ENCODE measurements around the gene CMTM5. TPM values are rescaled to one million over a fixed set of nuclear protein-coding genes. Genes with fewer than 3 reads are reported as not detected.
A peak's percentile ranks its signal among the peaks of the same experiment; 100 is the strongest.

The CMTM5 gene
- total and polyA plus RNA-seq, 7 donors: 1.2 to 4.6 (median 3.1) TPM; not detected in 2

- WGBS, 2 donors: 91% methylated on average over 13 of the region's 13 CpGs
- Histone ChIP-seq H3K27me3 (no peaks in the 10 kb centered on the region), H3K4me1 (no peaks in the 10 kb centered on the region), H3K36me3 (no peaks in the 10 kb centered on the region), H3K27ac (no peak overlapping the region), H3K9me3 (no peaks in the 10 kb centered on the region), H3K4me3 (no peak overlapping the region)
- DNase-seq: peak; percentile 53
- no peak for TF ChIP-seq EP300 (IDR thresholded peaks at IDR 0.05)
- TF ChIP-seq POLR2AphosphoS5 (IDR thresholded peaks at IDR 0.05): no peak
- no peak for TF ChIP-seq CTCF (IDR thresholded peaks at IDR 0.05)
- intact Hi-C loops (cut with DNase I): no loop called here
Observed at GRCh38 chr14:23428686-23429495, 52.0 kb downstream of the CMTM5 start.

Small RNA genes lying within 50 kb of the gene (small RNA-seq; reads per million reads assigned to genes)
- gene MIR208A: 0 reads per million in 3 donors
- 0 reads per million in 3 donors for gene MIR208B

Other genes starting within 250 kb of the CMTM5 start
- gene SLC7A8, start 193.4 kb upstream of the CMTM5 start, total RNA-seq: 10 to 100 TPM in 3 of 4 donors, 1 to 10 TPM in 1; 9.9 to 19.7 (median 14.1) TPM
- gene SLC7A8, start 193.4 kb upstream of the CMTM5 start, polyA plus RNA-seq: 10 to 100 TPM in 2 of 3 donors, 1 to 10 TPM in 1; 5.5 to 24.7 (median 13.2) TPM
- gene RNF212B, start 139.1 kb upstream of the CMTM5 start, total RNA-seq: not detected
- gene RNF212B, start 139.1 kb upstream of the CMTM5 start, polyA plus RNA-seq: not detected
- gene HOMEZ, start 90.9 kb upstream of the CMTM5 start, total RNA-seq: 10 to 100 TPM in 1 of 4 donors, 1 to 10 TPM in 3; 5.4 to 10.5 (median 6.1) TPM
- 10 to 100 TPM in 1 of 3 donors, 1 to 10 TPM in 2; 6.0 to 12.0 (median 6.5) TPM for gene HOMEZ, start 90.9 kb upstream of the CMTM5 start, polyA plus RNA-seq
- 10 to 100 TPM in 1 of 4 donors, 1 to 10 TPM in 3; 4.5 to 10.7 (median 8.9) TPM for gene PPP1R3E, start 74.2 kb upstream of the CMTM5 start, total RNA-seq
- gene PPP1R3E, start 74.2 kb upstream of the CMTM5 start, polyA plus RNA-seq: 10 to 100 TPM in 1 of 3 donors, 1 to 10 TPM in 2; 2.5 to 12.9 (median 3.6) TPM
- 100 to 1,000 TPM in 2 of 4 donors, 10 to 100 TPM in 2; 75.9 to 118 (median 101) TPM for gene BCL2L2, start 70.2 kb upstream of the CMTM5 start, total RNA-seq
- 10 to 100 TPM; 57.0 to 63.3 (median 61.9) TPM for gene BCL2L2, start 70.2 kb upstream of the CMTM5 start, polyA plus RNA-seq
- 10 to 100 TPM; 38.3 to 71.5 (median 48.3) TPM for gene PABPN1, start 55.6 kb upstream of the CMTM5 start, total RNA-seq
- gene PABPN1, start 55.6 kb upstream of the CMTM5 start, polyA plus RNA-seq: 100 to 1,000 TPM in 1 of 3 donors, 10 to 100 TPM in 2; 69.1 to 137 (median 76.3) TPM
- gene SLC22A17, start 24.2 kb upstream of the CMTM5 start, total RNA-seq: 10 to 100 TPM; 18.1 to 38.8 (median 26.3) TPM
- gene SLC22A17, start 24.2 kb upstream of the CMTM5 start, polyA plus RNA-seq: 10 to 100 TPM in 1 of 3 donors, under 1 TPM in 2; 0.60 to 10.6 (median 0.92) TPM
- gene EFS, start 11.9 kb upstream of the CMTM5 start, total RNA-seq: 10 to 100 TPM in 3 of 4 donors, 1 to 10 TPM in 1; 10.0 to 19.9 (median 11.5) TPM
- 1 to 10 TPM in 2 of 3 donors, under 1 TPM in 1; 0.46 to 3.0 (median 2.9) TPM for gene EFS, start 11.9 kb upstream of the CMTM5 start, polyA plus RNA-seq
- gene IL25, start 4.2 kb upstream of the CMTM5 start, total RNA-seq: not detected
- gene IL25, start 4.2 kb upstream of the CMTM5 start, polyA plus RNA-seq: not detected
- not detected for gene MYH6, start 31.2 kb downstream of the CMTM5 start, total RNA-seq
- 1 to 10 TPM; 1.5 to 4.9 (median 3.0) TPM for gene MYH6, start 31.2 kb downstream of the CMTM5 start, polyA plus RNA-seq
- gene MYH7, start 58.6 kb downstream of the CMTM5 start, total RNA-seq: under 1 TPM in 2 of 4 donors, not detected in 2; under 0.01 to 0.14 TPM
- gene MYH7, start 58.6 kb downstream of the CMTM5 start, polyA plus RNA-seq: 10 to 100 TPM in 1 of 3 donors, 1 to 10 TPM in 1, under 1 TPM in 1; 0.28 to 11.6 (median 3.6) TPM
- gene NGDN, start 92.7 kb downstream of the CMTM5 start, total RNA-seq: 10 to 100 TPM; 23.3 to 46.2 (median 42.7) TPM
- gene NGDN, start 92.7 kb downstream of the CMTM5 start, polyA plus RNA-seq: 10 to 100 TPM; 28.2 to 39.6 (median 28.7) TPM
- gene ZFHX2, start 174.7 kb downstream of the CMTM5 start, total RNA-seq: 1 to 10 TPM in 2 of 4 donors, under 1 TPM in 2; 0.33 to 1.9 (median 0.98) TPM
- under 1 TPM in 2 of 3 donors, not detected in 1; under 0.01 to 0.57 TPM for gene ZFHX2, start 174.7 kb downstream of the CMTM5 start, polyA plus RNA-seq
- gene THTPA, start 179.2 kb downstream of the CMTM5 start, total RNA-seq: 10 to 100 TPM in 3 of 4 donors, 1 to 10 TPM in 1; 8.9 to 30.6 (median 19.4) TPM
- 10 to 100 TPM; 19.2 to 35.4 (median 22.0) TPM for gene THTPA, start 179.2 kb downstream of the CMTM5 start, polyA plus RNA-seq
- gene AP1G2, start 190.7 kb downstream of the CMTM5 start, total RNA-seq: 10 to 100 TPM; 16.4 to 37.1 (median 26.3) TPM
- 100 to 1,000 TPM in 1 of 3 donors, 10 to 100 TPM in 2; 33.0 to 124 (median 41.6) TPM for gene AP1G2, start 190.7 kb downstream of the CMTM5 start, polyA plus RNA-seq
- 1 to 10 TPM in 3 of 4 donors, under 1 TPM in 1; 0.82 to 3.0 (median 2.1) TPM for gene JPH4, start 201.7 kb downstream of the CMTM5 start, total RNA-seq
- gene JPH4, start 201.7 kb downstream of the CMTM5 start, polyA plus RNA-seq: 1 to 10 TPM in 1 of 3 donors, under 1 TPM in 1, not detected in 1; 0.60 to 1.5 TPM